Activated T-cell treated with anti-CD3 and anti-CD28 coated beads, Interleukin-2, amount 50 U/mL, for 1 hour (primary cell): ENCODE data around the gene GABRD.

ENCODE experiments used
- DNase-seq: peaks from one replicate; pipeline ENCODE4 v3.0.0-alpha.2; 2020

Gene GABRD

GRCh38 chr1:2018217-2019171 is 651 bp upstream of the GABRD start:
- no peak for DNase-seq

GRCh38 chr1:2019571-2020309 is 595 bp downstream of the GABRD start:
- peak; percentile 29 for DNase-seq

GRCh38 chr1:2020310-2020655 is 1.1 kb downstream of the GABRD start:
- DNase-seq = no peak

GRCh38 chr1:2021550-2021949 is 2.4 kb downstream of the GABRD start:
- DNase-seq = no peak

GRCh38 chr1:2022063-2022770 is 3.1 kb downstream of the GABRD start:
- no peak for DNase-seq

GRCh38 chr1:2023187-2023586 is 4.0 kb downstream of the GABRD start:
- DNase-seq = no peak

GRCh38 chr1:2024451-2024850 is 5.3 kb downstream of the GABRD start:
- DNase-seq = no peak

GRCh38 chr1:2024887-2025286 is 5.7 kb downstream of the GABRD start:
- no peak for DNase-seq

- no peak for DNase-seq
Observed at GRCh38 chr1:2025491-2025981, 6.4 kb downstream of the GABRD start.

- no peak for DNase-seq
Observed at GRCh38 chr1:2027961-2028583, 8.9 kb downstream of the GABRD start.

- no peak for DNase-seq
Observed at GRCh38 chr1:2028870-2029560, 9.9 kb downstream of the GABRD start.

GRCh38 chr1:2029561-2029960 is 10.4 kb downstream of the GABRD start:
- no peak for DNase-seq

- no peak for DNase-seq
Observed at GRCh38 chr1:2030076-2030871, 11.1 kb downstream of the GABRD start.

GRCh38 chr1:2031546-2032540 is 12.7 kb downstream of the GABRD start:
- DNase-seq = no peak

GRCh38 chr1:2032737-2033136 is 13.6 kb downstream of the GABRD start:
- DNase-seq = no peak

GRCh38 chr1:2033165-2033564 is 14.0 kb downstream of the GABRD start:
- no peak for DNase-seq

- DNase-seq = no peak
Observed at GRCh38 chr1:2036287-2036686, 17.1 kb downstream of the GABRD start.

GRCh38 chr1:2037314-2037979 is 18.3 kb downstream of the GABRD start:
- DNase-seq = no peak

- DNase-seq = no peak
Observed at GRCh38 chr1:2038229-2038628, 19.1 kb downstream of the GABRD start.
